Neural progenitor cell (in vitro differentiated cells): ENCODE results near the gene NEURL1.

Experiments used
- CTCF ChIP-seq: fragments of 200-600 bp; sonication (generic); IDR thresholded peaks from 2 replicates; pipeline ENCODE4 v1.5.1; 2017; ENCODE audit warnings: antibody characterized with exemption, mild to moderate bottlenecking
- EZH2phosphoT487 ChIP-seq: fragments of 200-600 bp; sonication (generic); IDR thresholded peaks from 2 replicates; pipeline ENCODE4 v1.6.1; 2017; ENCODE audit warnings: antibody characterized with exemption

- TF ChIP-seq EZH2phosphoT487 (no peak), CTCF (no peak)
These were observed 132.7 kb downstream of the NEURL1 start for GRCh38 chr10:103626178-103626577.
